ENCODE measurements around the gene UPK2.

UPK2 gene

GRCh38 chr11:118927554-118928100 lies 28.5 kb upstream of the UPK2 start:
- no peak overlapping the region for H3K27ac ChIP-seq
- H3K27me3 ChIP-seq (ENCODE audit: insufficient read depth, low read depth, severe bottlenecking), result no peaks in the 10 kb centered on the region
- peak overlapping the region; percentile 61; the same call in 1 of the 2 replicates for H3K4me3 ChIP-seq (ENCODE audit: low read depth, low read length)
- H3K9me3 ChIP-seq (ENCODE audit: severe bottlenecking), result no peaks in the 10 kb centered on the region
- H3K36me3 ChIP-seq, result no peaks in the 10 kb centered on the region
- no peak for TF ChIP-seq CTCF (IDR thresholded peaks at IDR 0.05; ENCODE audit: low read depth, low read length)
- DNase-seq, result no peak

- DNase-seq, result peak; percentile 91
- Histone ChIP-seq H3K4me3 (ENCODE audit: low read depth, low read length) (peak overlapping the region; percentile 61), H3K27me3 (ENCODE audit: insufficient read depth, low read depth, severe bottlenecking) (no peaks in the 10 kb centered on the region), H3K36me3 (no peaks in the 10 kb centered on the region), H3K27ac (peak overlapping the region; percentile 66), H3K9me3 (ENCODE audit: severe bottlenecking) (no peaks in the 10 kb centered on the region)
- TF ChIP-seq CTCF (IDR thresholded peaks at IDR 0.05; ENCODE audit: low read depth, low read length), result peak; percentile 96
Measured at GRCh38 chr11:118928101-118928869, 27.8 kb upstream of the UPK2 start.

GRCh38 chr11:118928870-118929500 lies 27.1 kb upstream of the UPK2 start:
- peak; percentile 65 for DNase-seq
- Histone ChIP-seq H3K36me3 (no peaks in the 10 kb centered on the region), H3K27me3 (ENCODE audit: insufficient read depth, low read depth, severe bottlenecking) (no peaks in the 10 kb centered on the region), H3K9me3 (ENCODE audit: severe bottlenecking) (no peaks in the 10 kb centered on the region), H3K27ac (peak overlapping the region; percentile 66), H3K4me3 (ENCODE audit: low read depth, low read length) (peak overlapping the region; percentile 61)
- TF ChIP-seq CTCF (IDR thresholded peaks at IDR 0.05; ENCODE audit: low read depth, low read length), result no peak

GRCh38 chr11:118929501-118930093 lies 26.5 kb upstream of the UPK2 start:
- peak; percentile 92 for DNase-seq
- Histone ChIP-seq H3K36me3 (no peaks in the 10 kb centered on the region), H3K9me3 (ENCODE audit: severe bottlenecking) (no peaks in the 10 kb centered on the region), H3K27ac (peak overlapping the region; percentile 65), H3K27me3 (ENCODE audit: insufficient read depth, low read depth, severe bottlenecking) (no peaks in the 10 kb centered on the region), H3K4me3 (ENCODE audit: low read depth, low read length) (peak overlapping the region; percentile 61)
- no peak for TF ChIP-seq CTCF (IDR thresholded peaks at IDR 0.05; ENCODE audit: low read depth, low read length)

GRCh38 chr11:118930094-118930712 lies 25.9 kb upstream of the UPK2 start:
- H3K27me3 ChIP-seq (ENCODE audit: insufficient read depth, low read depth, severe bottlenecking), result no peaks in the 10 kb centered on the region
- H3K4me3 ChIP-seq (ENCODE audit: low read depth, low read length), result peak overlapping the region; percentile 61
- H3K27ac ChIP-seq, result peak overlapping the region; percentile 65
- peak; percentile 90 for TF ChIP-seq CTCF (IDR thresholded peaks at IDR 0.05; ENCODE audit: low read depth, low read length)
- no peaks in the 10 kb centered on the region for H3K36me3 ChIP-seq
- no peaks in the 10 kb centered on the region for H3K9me3 ChIP-seq (ENCODE audit: severe bottlenecking)
- DNase-seq, result peak; percentile 88

Measured in WERI-Rb-1 (cell line).